G401.6 (cell line): ENCODE data around the gene FKBP11.
A peak's percentile ranks its signal among the peaks of the same experiment; 100 is the strongest.

Source experiments
- FAIRE-seq: peaks from 2 replicates; lab custom pipeline; 2012; peaks lifted over from hg19 to GRCh38; lab: Jason Lieb, UNC

FKBP11 gene

DNA sequence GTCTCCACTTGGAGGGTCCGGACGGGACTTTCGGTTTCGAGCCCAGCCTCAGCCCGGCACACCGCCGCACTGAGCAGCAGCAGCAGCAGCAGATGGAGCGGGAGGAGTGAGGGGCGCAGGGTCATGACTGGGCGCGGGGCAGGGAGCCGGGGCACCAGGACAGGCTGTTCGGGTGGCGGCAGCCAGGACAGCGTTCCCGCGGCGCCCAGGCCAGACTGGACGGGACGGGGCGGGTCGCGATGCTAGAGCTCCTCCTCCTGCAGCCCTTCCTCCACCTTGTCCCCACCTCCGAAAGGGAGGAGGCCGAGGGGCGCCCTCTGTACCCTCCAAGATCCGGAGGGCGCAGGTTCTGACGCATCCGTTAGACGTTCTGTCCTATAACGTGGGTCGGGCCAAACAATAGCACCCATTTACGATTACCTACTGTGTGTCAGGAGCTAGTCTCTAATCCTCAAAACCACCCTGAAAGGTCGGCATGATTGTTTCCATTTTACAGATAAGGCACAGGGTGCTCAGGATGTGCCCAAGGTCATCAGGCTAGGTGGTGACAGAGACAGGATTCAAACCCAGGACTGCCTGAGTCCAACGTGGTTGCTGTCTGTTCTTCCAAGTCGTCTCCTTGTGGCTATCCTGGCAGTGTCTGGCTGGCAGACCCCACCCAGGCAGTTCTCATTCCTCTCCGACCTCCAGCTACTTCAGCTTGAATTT, at the start of gene FKBP11:
Gene FKBP11, minus strand, starts transcription at position 189 of the 708 bp plus-strand sequence. Its CDS starts 64 bp downstream, at position 125.
- FAIRE-seq: no peak

DNA sequence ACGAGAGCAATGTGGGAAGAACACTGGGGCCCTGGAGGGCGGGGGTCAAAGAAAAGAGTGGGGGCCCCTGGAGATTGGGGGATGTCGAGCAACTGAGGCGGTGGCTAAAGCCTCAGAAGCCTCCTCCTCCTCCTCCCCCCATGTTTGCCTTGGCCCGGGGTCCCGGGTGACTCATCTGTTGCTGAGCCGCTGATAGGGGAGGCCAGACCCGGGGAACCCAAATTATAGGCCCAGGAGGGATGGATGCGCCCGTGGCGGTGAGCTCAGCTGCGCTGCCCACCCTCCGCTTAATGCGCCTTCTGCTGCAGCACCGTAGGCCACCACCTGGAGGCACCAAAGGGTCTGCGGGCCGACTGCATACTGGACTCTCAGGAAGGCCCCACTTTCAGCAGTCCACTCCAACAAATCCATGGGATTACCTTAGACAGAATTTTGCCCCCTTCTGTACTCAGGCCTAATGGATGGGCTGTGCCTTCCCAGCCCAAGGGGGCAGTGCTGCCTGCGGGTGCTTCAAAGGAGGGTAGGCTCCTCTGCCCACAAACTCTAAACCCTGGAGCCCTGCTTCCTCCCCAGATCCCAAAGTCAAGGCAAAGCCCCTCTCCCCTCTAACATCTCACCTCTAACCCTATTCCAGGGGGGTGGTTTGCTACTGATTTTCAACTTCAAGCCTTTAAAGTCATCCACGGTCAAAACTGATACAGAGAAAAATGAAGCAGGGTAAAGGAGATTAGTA, 48.8 kb upstream of the FKBP11 start:
- FAIRE-seq: no peak

DNA sequence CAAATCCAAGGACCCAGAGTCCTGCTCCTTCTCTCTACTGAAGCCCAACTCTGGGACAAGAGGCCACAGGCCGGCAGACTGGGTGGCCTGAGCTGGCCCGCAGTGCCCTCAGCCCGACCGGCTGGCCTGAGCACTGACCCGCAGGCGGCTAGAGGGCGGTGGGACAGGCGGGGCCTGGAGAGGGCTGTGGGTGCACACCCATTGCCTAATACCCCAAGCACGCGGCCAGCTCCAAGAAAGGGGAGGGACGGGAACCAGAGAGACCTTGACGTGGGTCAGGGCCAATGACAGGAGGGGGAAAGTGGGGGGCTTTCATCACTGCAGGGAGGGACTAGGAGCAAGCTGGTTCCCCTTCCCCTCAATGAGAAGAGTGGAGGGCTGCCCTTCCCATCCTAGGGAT, 48.2 kb upstream of the FKBP11 start:
- FAIRE-seq: no peak

DNA sequence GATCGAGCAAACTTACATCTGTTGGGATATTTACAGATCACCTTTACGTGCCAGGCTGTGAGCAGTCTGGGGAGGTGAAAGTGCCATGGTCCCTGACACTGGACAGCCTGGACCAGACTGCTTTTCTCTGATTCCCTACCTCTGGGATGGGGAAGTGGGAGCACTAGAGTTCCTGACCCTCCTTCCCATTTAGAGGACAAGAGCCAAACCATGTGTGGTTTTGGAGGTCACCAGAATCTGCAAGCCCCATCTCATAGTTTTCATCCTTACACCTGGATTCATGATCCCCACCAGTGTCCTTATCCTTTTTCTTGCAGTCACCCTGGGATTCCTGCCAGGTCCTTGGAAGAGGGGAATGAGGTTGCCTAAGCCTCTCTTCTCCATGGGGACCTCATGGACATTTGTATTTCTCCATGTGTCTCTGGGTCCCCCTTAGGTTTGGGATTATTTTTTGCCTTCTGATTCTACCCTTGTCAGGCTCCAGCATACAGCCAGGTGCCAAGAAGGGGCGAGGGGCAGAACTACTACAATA, 47.7 kb upstream of the FKBP11 start:
- no peak for FAIRE-seq

DNA sequence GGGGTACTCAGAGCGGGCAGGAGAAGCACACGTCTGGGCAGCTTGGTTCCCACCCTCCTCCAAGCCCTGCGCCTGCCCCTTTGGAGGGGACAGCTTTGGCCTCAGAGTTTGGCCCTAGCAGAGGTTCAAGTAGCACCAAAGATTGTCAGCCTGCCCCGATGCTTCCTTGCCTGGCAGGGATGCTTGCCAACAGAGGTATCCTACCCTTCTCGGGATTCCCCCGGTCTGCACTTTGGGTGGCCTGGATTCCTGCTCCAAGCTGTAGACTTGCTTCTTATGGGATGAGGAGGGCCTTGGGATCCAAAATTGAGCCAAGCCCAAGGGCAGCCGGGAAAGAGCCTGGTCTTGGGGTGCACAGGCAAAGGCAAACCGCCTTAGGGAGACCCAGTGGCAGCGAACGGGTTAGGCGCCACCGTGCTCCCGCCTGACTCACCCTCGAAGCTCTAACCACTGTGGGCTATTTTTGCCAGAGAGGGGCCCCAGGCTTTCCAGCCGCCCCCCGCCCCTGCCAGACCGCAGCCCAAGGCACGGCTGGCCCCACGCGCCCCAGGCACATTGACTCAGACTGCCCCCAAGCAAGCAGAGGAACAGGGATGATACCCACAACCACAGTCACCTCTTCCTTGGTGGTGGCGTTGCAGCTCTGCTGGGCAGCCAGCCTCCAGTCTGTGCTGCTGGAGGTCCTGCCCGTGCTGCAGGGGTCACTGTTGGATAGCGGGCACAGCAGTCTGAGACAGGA, 47.1 kb upstream of the FKBP11 start:
- no peak for FAIRE-seq

DNA sequence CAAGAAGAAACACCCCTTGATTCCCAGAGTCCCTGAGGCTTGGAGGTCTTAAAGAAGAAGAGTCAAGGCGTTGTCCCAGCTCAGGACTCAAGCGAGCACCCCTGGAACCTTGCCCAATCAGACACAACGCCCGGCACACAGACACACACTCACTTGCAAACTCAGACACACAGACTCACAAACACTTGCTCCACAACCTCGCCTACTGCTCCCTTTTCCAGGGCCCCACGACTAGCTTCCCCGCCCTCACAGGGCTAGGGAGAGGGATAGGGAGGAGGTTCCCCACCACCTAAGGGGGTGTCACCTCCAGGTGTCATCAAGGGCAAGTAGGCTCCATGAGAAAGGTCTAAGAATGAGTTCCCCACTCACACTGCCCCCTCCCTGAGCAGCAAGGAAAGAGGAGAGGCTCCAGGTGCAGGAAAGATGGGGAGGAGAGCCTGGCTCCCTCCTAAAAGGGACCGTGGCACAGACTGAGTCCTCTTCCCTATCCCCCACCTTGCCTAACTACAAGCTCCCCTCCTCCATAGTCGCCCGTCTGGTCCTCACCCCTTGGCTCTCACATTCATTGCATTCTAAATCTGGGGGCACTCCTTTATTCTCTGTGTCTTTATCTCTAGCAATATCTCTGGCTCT, 45.5 kb upstream of the FKBP11 start:
- no peak for FAIRE-seq

DNA sequence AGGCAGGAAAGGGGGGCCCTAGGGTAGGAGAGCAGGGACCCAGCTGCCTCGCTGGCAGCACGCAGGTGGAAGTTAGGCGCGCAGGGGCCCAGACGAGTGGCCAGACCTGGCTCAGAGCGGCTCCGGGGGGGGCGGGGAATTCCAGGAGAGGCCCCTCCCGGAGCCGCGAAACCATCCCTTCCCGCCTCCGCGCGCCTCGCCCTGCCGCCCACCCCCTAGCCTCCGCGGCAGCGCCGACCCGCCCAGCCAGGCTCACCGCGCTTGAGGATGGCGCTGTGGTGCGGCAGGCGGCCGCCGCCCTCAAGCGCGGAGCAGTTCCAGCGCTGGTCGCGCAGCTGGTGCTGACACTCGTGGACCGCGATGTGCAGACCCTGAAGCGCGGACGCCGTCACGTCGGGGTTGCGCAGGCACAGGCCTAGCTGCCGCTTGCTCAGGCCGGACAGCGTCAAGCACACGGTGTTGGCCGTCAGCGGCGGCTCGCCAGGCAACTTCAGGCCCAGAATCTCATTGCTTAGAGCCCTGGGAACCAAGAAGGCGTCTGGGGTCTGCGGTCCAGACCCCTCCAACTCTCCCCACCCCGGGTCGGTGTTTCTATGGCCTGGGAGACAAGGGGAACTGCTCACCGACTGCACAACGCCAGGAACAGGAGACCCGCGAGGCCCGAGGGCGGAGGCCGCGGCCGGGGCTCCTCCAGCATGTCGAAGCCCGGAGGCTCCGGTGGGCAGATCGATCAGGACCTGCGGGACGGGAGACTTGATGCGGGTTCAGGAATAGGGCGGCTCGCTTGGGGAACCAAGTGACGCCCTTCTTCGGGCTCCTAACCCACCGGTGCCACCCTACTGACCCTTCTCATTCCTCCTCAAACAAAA, 44.8 kb upstream of the FKBP11 start:
- no peak for FAIRE-seq

DNA sequence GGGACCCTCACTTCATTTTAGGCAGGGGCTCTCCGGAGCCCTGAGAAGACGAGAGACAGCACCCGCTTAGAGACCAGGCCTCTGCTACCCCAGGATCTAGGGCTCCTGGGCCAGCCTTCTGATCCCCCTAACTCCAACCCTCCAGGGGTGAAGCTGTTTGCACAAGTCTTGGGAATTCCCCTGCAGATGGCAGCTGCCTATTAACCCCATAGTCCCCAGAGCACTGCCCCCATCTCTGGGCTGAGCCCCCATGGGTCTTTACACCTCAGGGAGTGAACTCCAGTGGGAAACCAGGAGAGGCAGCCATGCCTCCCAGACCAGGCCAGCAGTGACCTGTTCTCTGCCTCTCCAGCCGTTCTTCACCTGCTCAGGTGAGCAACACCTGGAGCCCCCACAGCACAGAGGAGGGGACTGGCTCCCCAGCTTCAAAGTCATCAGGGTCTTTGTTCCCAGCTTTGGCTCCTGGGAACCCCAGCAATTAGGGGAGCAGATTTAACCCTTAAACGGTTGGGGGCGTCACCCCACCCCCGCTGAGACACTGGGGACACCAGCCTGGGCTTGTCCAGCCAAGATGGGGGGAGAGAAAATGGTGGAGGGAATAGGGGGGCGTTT, 44.0 kb upstream of the FKBP11 start:
- FAIRE-seq: no peak

DNA sequence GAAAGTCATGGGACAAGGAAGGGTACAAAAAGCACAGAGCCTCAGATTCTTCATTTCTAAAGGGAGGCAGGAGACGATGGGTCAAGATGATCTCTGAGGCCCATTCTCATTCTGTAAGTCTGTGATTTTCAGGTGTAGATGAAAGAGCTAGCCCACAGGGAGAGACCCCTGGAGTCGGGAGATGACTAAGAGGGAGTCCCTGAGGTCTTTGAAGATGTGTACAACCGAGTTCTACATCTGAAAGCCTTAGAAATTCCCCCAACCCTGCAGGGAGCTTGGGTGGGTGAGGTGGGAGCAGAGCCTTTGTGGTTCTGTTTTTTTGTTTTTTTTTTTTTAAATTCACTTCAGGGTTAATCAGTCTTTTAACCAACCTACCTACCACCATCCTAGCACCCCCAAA, 43.2 kb upstream of the FKBP11 start:
- FAIRE-seq: no peak

DNA sequence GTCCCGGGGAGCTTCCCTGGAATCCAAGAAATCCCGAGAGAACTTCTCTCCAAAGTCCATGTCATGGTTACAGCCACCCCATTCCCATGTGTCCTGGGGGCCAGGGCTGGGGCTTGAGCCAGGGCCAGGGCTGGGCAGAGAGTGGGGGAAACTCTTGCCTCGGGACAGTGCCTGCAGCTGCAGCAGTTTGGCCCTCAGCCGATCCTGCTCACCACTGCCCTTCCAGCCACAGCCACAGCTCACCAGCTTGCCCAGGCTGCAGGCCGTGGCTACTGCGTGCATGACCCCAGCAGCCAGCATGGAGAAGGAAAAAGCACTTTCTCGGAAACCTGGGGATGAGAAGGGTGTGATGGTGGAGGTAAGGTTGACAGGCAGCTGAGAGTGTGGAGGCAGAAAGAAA, 42.7 kb upstream of the FKBP11 start:
- no peak for FAIRE-seq

DNA sequence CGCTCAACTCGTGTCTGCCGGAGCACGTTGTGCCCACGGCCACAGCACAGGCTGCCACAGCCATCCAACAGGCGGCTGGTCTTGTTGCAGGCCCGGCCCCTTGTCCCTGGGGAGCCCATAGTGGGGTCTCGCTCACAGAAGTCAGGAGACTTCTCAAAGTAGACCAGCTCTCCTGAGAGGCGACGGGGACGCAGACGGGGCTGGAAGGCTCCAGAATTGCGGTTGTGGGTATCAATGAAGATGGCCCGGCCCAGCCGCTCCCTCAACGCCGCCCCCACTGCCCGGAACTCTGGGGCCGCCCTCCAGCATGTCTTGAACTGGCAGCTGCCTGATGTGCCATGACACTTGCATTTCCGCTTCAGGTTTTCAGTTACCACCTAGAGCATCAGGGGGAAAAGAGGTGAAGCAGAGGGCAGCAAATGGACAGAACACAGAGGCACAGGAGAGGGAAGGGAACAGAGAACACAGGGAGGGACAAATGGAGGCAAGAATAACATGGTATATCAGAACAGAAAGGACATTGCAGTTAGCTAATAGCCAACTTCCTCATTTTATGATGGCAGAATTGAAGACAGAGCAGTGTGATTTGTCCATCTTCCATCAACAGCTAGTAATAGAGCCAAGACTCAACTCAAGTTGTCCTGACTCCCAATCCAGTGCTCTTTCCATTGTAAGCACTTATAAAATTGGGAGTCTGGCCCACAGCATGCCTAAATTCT, 41.0 kb upstream of the FKBP11 start:
- FAIRE-seq: no peak

DNA sequence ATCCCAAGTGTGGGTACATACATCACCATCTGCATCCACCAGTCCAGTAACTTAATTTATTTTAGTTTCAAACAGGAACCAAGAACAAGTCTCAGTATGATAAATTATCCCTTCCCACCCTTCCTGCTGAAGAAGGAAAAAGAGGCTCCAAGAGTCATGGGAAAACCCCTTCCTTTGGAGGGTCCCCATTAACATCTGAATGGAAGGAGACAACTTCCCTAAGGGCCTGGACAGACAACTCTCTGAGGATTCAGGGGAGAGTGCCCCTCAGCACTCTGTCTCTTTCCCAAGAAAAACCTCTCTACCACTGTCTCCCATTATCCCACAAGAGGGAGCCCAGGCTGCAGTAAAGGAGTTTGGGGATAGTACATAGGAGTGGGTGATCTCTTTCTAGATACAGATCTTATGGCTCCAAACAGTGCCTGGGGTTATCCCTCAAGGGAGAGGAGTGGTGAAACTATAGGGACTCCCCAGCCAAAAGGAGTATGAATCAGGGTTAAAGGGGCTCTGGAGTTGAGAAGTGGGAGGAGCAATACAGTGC, 40.1 kb upstream of the FKBP11 start:
- no peak for FAIRE-seq

DNA sequence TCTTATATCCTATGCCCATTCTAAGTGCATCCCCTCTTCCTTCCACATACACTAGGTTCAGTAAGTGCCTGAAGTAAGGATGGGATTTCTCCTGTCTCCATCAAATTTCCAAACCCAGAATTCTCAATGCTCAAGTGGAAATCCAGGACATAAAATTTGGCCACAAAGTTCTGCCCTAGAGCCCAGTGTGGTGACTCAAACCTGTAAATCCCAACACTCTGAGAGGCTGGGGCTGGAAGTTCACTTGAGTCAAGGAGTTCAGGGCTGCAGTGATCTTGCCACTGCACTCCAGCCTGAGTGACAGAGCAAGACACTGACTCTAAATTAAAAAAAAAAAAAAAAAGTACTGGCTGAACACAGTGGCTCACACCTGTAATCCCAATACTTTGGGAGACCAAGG, 36.5 kb upstream of the FKBP11 start:
- no peak for FAIRE-seq

DNA sequence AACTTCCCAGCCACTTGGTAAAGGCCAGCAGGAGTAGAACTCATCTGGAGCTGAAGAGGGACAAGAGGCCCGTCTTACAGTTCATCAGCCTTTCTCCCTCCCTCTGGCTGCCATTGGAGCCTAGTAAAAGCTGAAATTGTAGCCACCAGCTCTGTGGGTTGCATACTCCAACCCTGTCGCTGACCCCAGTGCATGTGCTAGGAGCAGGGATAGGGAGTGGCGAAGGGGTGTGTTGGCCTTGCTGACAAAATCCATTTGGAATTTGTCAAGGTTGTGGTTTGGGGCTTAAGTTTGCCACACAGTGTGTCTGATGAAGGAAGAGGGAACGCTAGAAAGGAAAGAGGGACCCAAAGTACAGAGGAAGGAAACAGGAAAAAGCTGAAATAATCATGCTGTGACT, 36.0 kb upstream of the FKBP11 start:
- FAIRE-seq: no peak

DNA sequence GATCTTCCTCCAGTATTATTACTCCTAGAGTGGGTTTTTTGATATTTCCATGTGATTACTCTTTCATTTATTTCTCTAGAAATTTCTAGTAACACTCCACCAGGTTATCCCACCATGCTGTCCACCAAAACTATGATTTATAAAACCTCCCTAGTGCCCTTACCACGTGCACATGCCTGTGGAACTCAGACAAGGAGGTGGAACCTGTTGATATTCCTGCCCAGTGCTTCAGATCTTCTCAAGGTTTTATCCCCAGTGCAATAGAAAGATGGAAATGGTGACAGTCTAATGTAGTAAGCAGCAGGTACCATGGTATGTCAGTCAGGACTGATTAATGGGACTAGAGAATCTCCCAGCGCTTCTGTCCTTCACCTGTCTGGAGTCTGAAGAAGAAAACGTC, 35.5 kb upstream of the FKBP11 start:
- no peak for FAIRE-seq

DNA sequence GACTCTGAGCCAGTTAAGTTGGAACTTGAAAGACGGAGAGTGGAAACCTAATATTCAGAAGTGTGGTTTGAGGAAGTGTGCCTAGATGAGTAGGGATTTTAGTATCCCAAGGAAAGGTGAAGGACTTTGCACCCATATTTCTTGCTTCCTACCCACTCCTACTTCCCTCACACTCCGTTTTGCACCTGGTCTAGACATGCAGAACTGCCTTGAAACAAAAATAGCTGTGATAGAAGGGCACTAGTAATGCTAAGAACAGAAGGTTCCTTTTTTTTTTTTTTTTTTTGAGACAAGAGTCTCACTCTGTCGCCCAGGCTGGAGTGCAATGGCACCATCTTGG, 32.7 kb upstream of the FKBP11 start:
- no peak for FAIRE-seq

DNA sequence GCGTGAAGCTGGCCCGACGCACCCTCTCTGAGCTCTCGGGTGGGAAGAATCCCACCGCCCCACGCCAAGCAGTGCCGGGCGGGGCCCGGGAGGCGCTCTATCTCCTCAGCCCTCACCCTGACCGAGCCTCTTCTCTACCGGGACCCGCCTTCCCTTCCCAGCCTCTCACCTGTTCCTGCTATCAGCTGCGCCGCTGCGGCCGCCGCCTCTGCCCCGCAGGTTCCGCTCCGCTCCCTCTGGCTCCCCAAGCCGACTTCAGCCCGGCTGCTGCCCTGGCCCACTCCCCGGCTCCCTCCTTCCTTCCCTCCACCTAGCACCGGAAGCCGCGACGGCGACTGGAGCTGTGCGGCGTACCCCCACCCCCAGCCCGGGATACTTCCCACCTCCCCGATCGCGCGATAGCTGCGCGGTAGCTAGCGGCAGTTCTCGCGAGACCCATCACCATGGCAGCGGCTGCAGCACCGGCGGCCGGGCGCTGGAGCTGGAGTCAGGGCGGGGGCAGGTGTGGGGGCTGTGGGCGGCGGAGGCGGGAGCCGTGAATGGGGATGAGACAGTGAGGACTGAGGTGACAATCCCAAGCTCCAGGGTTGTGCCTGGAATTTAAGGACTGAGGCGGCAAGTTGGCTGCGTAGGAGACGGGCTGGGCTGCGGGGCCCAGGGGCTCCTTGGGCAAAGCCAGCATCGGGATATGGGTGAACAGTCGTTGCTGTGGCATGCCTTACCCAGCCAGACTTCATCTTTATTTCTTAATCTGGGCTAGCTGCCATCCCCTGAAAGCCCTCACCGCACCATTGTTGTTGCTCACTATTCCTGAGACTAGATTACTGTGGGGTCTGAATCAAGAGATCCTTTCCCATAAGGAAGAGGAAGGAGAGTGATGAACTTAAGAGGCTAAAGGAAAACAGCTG, 32.1 kb upstream of the FKBP11 start, which contains the start of gene ARF3:
Gene ARF3, minus strand, starts transcription at position 347 of the 908 bp plus-strand sequence. CDS start 16,392 bp downstream, outside the sequence.
- FAIRE-seq: peak; percentile 28

DNA sequence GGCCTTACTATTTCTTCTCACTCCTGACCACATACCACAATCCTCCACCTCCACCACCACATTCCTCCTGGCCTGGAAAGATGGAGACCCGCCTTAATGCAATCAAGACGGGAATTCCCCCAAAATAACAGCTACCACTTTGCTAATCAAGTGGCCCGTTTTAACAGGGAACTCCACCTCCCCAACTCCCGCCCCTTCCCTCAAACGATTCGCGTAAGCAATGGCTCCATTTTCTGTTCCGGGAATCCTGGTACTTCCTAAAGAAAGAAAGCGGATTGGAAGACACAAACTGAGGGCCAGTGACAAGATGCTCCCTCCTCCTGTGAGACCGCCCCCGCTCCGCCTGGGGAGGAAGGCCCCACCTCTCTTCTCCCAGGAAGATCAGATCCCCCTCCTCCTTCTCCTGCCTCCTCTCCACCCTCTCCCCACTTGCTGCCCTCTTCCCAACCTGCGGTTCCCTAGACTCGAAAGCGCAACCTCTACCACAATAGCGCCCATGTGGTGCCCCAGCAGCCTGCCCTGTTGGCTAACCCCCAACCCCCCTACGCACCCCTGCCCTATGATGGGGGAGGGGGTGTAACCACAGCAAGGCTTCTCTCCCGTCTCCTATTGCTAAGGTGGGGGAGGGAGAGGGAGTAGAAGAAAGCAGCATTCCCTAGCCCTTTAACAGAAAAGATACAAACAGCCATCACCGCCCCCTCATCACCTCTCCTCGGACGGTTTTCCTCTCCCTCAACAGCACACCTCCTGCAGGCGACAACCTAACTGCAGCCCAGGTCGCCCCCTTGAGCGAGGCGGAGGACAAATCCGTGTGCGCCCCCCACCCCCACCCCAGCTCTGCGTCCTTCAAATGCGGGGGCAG, 31.2 kb upstream of the FKBP11 start:
- peak; percentile 96 for FAIRE-seq
